K562 (cell line): ENCODE data around the gene LINS1. TPM values are rescaled to one million over a fixed set of nuclear protein-coding genes. Genes with fewer than 3 reads are reported as not detected.

ENCODE experiments used
- ATAC-seq: fragments of 200-7000 bp; cut with Tn5 transposase; 3 replicates; pipeline ENCODE4 v1.9.1; 2020; ENCODE audit warnings: moderate library complexity
- BruUV-seq: library from RNA; stranded (reverse); fragments of 400-500 nt; replicated peaks from 2 replicates; lab custom pipeline; 2021; lab: Mats Ljungman, UMichigan
- CTCF ChIA-PET: fragments of 300-600 bp; formaldehyde crosslinking; extraction: SDS; loops from one replicate; lab custom pipeline; 2021; ENCODE audit warnings: low intra/inter-chr PET ratio; lab: Yijun Ruan, JAX
- POLR2A ChIA-PET: fragments of 300-600, 350-650 bp; sonication (Branson Sonifier 250); formaldehyde crosslinking; extraction: SDS; loops from one replicate; lab custom pipeline; 2021; ENCODE audit warnings: antibody characterized with exemption, inconsistent platforms; lab: Yijun Ruan, JAX
- DNase-seq, 4 experiments: peaks; one replicate each; pipeline versions ENCODE4 v3.0.0 to v3.0.0-alpha.2; 2011 to 2018; ENCODE audit warnings: low spot score in 3 of 4, mixed read lengths in 3 of 4; ENCODE audit errors: extremely low read depth in 1 of 4
- FAIRE-seq: peaks from 2 replicates; lab custom pipeline; 2011; peaks lifted over from hg19 to GRCh38; lab: Jason Lieb, UNC
- H2AFZ ChIP-seq: 2 replicates; pipeline ENCODE4 v1.6.0; 2011; ENCODE audit warnings: low read depth, low read length, control low read depth, inconsistent platforms
- H3K27ac ChIP-seq: fragments of 200-600 bp; 3 replicates; pipeline ENCODE4 v1.8.0; 2011; ENCODE audit warnings: low read depth, mild to moderate bottlenecking, control low read depth, inconsistent platforms, low read length, moderate library complexity, mixed read lengths; ENCODE audit errors: extremely low read depth
- H3K27me3 ChIP-seq, 2 experiments: fragments of 300-600 bp in 1 of 2; 2 replicates in 1 of 2; 3 replicates in 1 of 2; pipeline versions ENCODE4 v1.6.0 to v1.8.0; 2011; ENCODE audit warnings: inconsistent platforms in 2 of 2, low read length in 2 of 2, mild to moderate bottlenecking in 1 of 2, mixed read lengths in 1 of 2, moderate library complexity in 1 of 2; ENCODE audit not compliant: control insufficient read depth in 2 of 2, insufficient read depth in 2 of 2
- H3K36me3 ChIP-seq: fragments of 300-600 bp; 3 replicates; pipeline ENCODE4 v1.8.0; 2011; ENCODE audit warnings: mild to moderate bottlenecking, low read length, inconsistent platforms; ENCODE audit not compliant: control insufficient read depth, insufficient read depth
- H3K4me1 ChIP-seq, 2 experiments: fragments of 200-600 bp in 1 of 2; replicated peaks in 1 of 2; 2 replicates in 1 of 2; 3 replicates in 1 of 2; pipeline versions ENCODE4 v1.5.1 to v1.8.0; 2011; ENCODE audit warnings: inconsistent platforms in 2 of 2, low read length in 2 of 2, mild to moderate bottlenecking in 1 of 2, mixed read lengths in 1 of 2, moderate library complexity in 1 of 2; ENCODE audit not compliant: control insufficient read depth in 2 of 2, insufficient read depth in 2 of 2
- H3K4me2 ChIP-seq: 2 replicates; pipeline ENCODE4 v1.6.1; 2011; ENCODE audit warnings: low read length, control low read depth, inconsistent platforms, mixed read lengths; ENCODE audit not compliant: insufficient read depth
- H3K4me3 ChIP-seq: fragments of 200-600 bp; sonication (generic), shearing (Covaris generic); 2 replicates; pipeline ENCODE4 v1.5.1; 2016; ENCODE audit warnings: control low read depth, inconsistent platforms
- H3K79me2 ChIP-seq: fragments of 200-600 bp; 3 replicates; pipeline ENCODE4 v1.8.0; 2011; ENCODE audit warnings: low read length, inconsistent platforms; ENCODE audit not compliant: control insufficient read depth, insufficient read depth
- H3K9ac ChIP-seq, 2 experiments: 2 replicates each; pipeline versions ENCODE4 v1.6.0 to v1.6.1; 2011; ENCODE audit warnings: low read depth in 2 of 2, low read length in 2 of 2, control low read depth in 1 of 2, inconsistent platforms in 1 of 2, mild to moderate bottlenecking in 1 of 2, mixed read lengths in 1 of 2; ENCODE audit not compliant: insufficient read depth in 1 of 2
- H3K9me1 ChIP-seq: one replicate; pipeline ENCODE4 v1.6.0; 2011; ENCODE audit warnings: inconsistent platforms, mild to moderate bottlenecking, low read length, moderate library complexity; ENCODE audit not compliant: control insufficient read depth, insufficient read depth
- H3K9me3 ChIP-seq: replicated peaks from 2 replicates; pipeline ENCODE4 v1.5.1; 2011; ENCODE audit warnings: low read depth, low read length, inconsistent platforms; ENCODE audit not compliant: control insufficient read depth, insufficient read depth
- H4K20me1 ChIP-seq: replicated peaks from 2 replicates; pipeline ENCODE4 v1.6.1; 2011; ENCODE audit warnings: low read length, inconsistent platforms, mixed read lengths; ENCODE audit not compliant: control insufficient read depth, insufficient read depth
- MCM2 ChIP-seq: fragments of 450-650 bp; IDR thresholded peaks from 2 replicates; pipeline ENCODE4 v1.6.1; 2017; ENCODE audit warnings: low read depth, mild to moderate bottlenecking
- PCBP2 ChIP-seq: fragments of 200-400 bp; formaldehyde crosslinking; IDR thresholded peaks from 2 replicates; pipeline ENCODE4 v1.6.1; 2018; ENCODE audit warnings: low read length, low read depth, mild to moderate bottlenecking, moderate library complexity; ENCODE audit not compliant: poor library complexity, severe bottlenecking
- SNIP1 ChIP-seq: fragments of 450-650 bp; IDR thresholded peaks from 2 replicates; pipeline ENCODE4 v1.7.1; 2017; ENCODE audit warnings: low read depth, mild to moderate bottlenecking
- WGBS: fragments of 100-300 bp; shearing (Covaris generic); methylation state at CpG from one replicate; pipeline ENCODE4 v1.1.6; 2016; ENCODE audit warnings: low coverage, mixed read lengths; ENCODE audit not compliant: insufficient coverage; ENCODE audit errors: missing lambda C conversion rate; 5-methylcytosine and 5-hydroxymethylcytosine counted together
- in situ Hi-C: fragments of 300-500 bp; cut with MboI; formaldehyde crosslinking; loops from 4 replicates; pipeline ENCODE4 v1.15.0; 2018; ENCODE audit warnings: inconsistent platforms, mixed read lengths
- intact Hi-C: fragments of 100-400 bp; cut with micrococcal nuclease; formaldehyde crosslinking; loops from 2 replicates; pipeline ENCODE4 v1.14.2; 2022
- polyA plus RNA-seq, 8 experiments: library from polyadenylated mRNA; depleted of rRNA in 4 of 8; stranded (reverse) in 5 of 8; unstranded in 3 of 8; fragments of >200 nt; fragmentation: Nextera tagmentation in 2 of 8; fragmentation: Illumina TruSeq in 1 of 8; extraction: Ambion mirVana in 2 of 8; extraction: Trizol in 1 of 8; gene quantifications; 2 replicates each; pipeline versions ENCODE4 v1.2.1 to v1.2.3, GENCODE V29; 2011 to 2014; ENCODE audit warnings: inconsistent platforms in 1 of 8, missing spikeins in 1 of 8
- total RNA-seq, 7 experiments: library from RNA; depleted of rRNA in 6 of 7; stranded (reverse); fragments of >200 nt in 6 of 7; fragmentation: Illumina TruSeq in 2 of 7; extraction: Trizol in 2 of 7; gene quantifications; 2 replicates each; pipeline versions ENCODE4 v1.2.1 to v1.2.3, GENCODE V29; 2011 to 2021; ENCODE audit warnings: low replicate concordance in 1 of 7

The LINS1 gene
- total and polyA plus RNA-seq, 9 of the 15 experiments (the other 6 are each of a cell fraction or from before 2014, with no cell fraction given), result 15.4 to 31.4 (median 24.6) TPM

- H3K4me2 ChIP-seq, result no peak overlapping the region
- POLR2A ChIA-PET, result no interaction called here
- H3K4me1 ChIP-seq, result no peaks in the 10 kb centered on the region; a peak in 1 of 5 replicates
- peaks cover 18% of the 10 kb centered on the region; the same call in 1 of the 3 replicates for H3K79me2 ChIP-seq
- H2AFZ ChIP-seq, result no peak overlapping the region
- no peak for ATAC-seq
- TF ChIP-seq SNIP1, result no peak
- TF ChIP-seq MCM2, result no peak
- TF ChIP-seq, all 486 proteins: peak for 0
- intact Hi-C loops, result no loop called here
- CTCF ChIA-PET, result no interaction called here
- Histone ChIP-seq H3K9ac (no peak overlapping the region), H4K20me1 (peaks cover 12% of the 10 kb centered on the region), H3K27me3 (no peaks in the 10 kb centered on the region), H3K27ac (no peak overlapping the region), H3K36me3 (no peaks in the 10 kb centered on the region), H3K4me3 (no peak overlapping the region), H3K9me1 (no peaks in the 10 kb centered on the region), H3K9me3 (no peaks in the 10 kb centered on the region)
- FAIRE-seq (no peak), DNase-seq (no peak)
- in situ Hi-C loops, result loop anchor here (5.0 to 25.0 kb wide), 3 partner anchors 234 to 624 kb away; partner anchors contain the start of gene CHSY1
- 82% methylated on average over 11 of the region's 11 CpGs for WGBS
- BruUV-seq, result no TSS peak
Measured at GRCh38 chr15:100638177-100638730, 36.3 kb upstream of the LINS1 start.

- H3K79me2 ChIP-seq, result peaks cover 18% of the 10 kb centered on the region; the same call in 1 of the 3 replicates
- WGBS, result 63% methylated on average over 9 of the region's 11 CpGs
- no peak for DNase-seq
- no peaks in the 10 kb centered on the region; a peak in 1 of 5 replicates for H3K4me1 ChIP-seq
- ChIA-PET POLR2A (no interaction called here), CTCF (no interaction called here)
- BruUV-seq, result no TSS peak
- H3K36me3 ChIP-seq, result peaks cover 9% of the 10 kb centered on the region; the same call in 2 of the 3 replicates
- H3K27me3 ChIP-seq, result no peaks in the 10 kb centered on the region
- intact Hi-C loops (no loop called here), in situ Hi-C loops (loop anchor here (5.0 to 25.0 kb wide), 3 partner anchors 237 to 627 kb away; partner anchors contain the start of gene CHSY1)
- H3K9me1 ChIP-seq, result no peaks in the 10 kb centered on the region
- TF ChIP-seq PCBP2, result no peak
- no peaks in the 10 kb centered on the region for H3K9me3 ChIP-seq
- H3K9ac ChIP-seq, result no peak overlapping the region
- H3K4me3 ChIP-seq, result no peak overlapping the region
- H3K27ac ChIP-seq, result no peak overlapping the region
- H2AFZ ChIP-seq, result no peak overlapping the region
- no peak for FAIRE-seq
- H4K20me1 ChIP-seq, result peaks cover 12% of the 10 kb centered on the region
- no peak for ATAC-seq
- no peak overlapping the region for H3K4me2 ChIP-seq
Measured at GRCh38 chr15:100635406-100636071, 33.6 kb upstream of the LINS1 start.
